ENCODE measurements around the gene RAB4B. TPM values are rescaled to one million over a fixed set of nuclear protein-coding genes. Genes with fewer than 3 reads are reported as not detected.

Gene RAB4B
- total RNA-seq, 1 experiment from 2014 or later: 10.1 TPM

- H3K27ac Mint-ChIP-seq (ENCODE audit: low read depth, unreplicated experiment): no peak overlapping the region
- DNase-seq (ENCODE audit: unreplicated experiment): no peak
- H3K27me3 Mint-ChIP-seq (ENCODE audit: insufficient read depth, unreplicated experiment): no peaks in the 10 kb centered on the region
- H3K4me3 Mint-ChIP-seq (ENCODE audit: unreplicated experiment): peak overlapping the region; percentile 29
- no peak for TF ChIP-seq CTCF (IDR thresholded peaks at IDR 0.05; ENCODE audit: unreplicated experiment)
- intact Hi-C loops (cut with micrococcal nuclease): no loop called here
- CTCF ChIA-PET: interaction anchor here (0.5 to 1.5 kb wide), 4 partner anchors 19 to 438 kb away, joined by 3 to 5 read pairs (median 4); partner anchors contain the start of gene RAB4B
- peaks cover 30% of the 10 kb centered on the region for H3K4me1 Mint-ChIP-seq (ENCODE audit: insufficient read depth, unreplicated experiment)
- no peaks in the 10 kb centered on the region for H3K9me3 Mint-ChIP-seq (ENCODE audit: unreplicated experiment)
- H3K36me3 Mint-ChIP-seq (ENCODE audit: insufficient read depth, unreplicated experiment): peaks cover 14% of the 10 kb centered on the region
- POLR2A ChIA-PET: interaction anchor here (0.7 to 3.5 kb wide), 9 partner anchors 10 to 425 kb away, joined by 3 to 57 read pairs (median 4); partner anchors contain the start of genes ACTMAP, COQ8B, ITPKC and RAB4B
- BruUV-seq (replicated peaks): no TSS peak
Measured at GRCh38 chr19:40797166-40797962, 19.3 kb downstream of the RAB4B start.

- Mint-ChIP-seq H3K27ac (ENCODE audit: low read depth, unreplicated experiment) (peak overlapping the region; percentile 93), H3K9me3 (ENCODE audit: unreplicated experiment) (no peaks in the 10 kb centered on the region), H3K4me3 (ENCODE audit: unreplicated experiment) (peak overlapping the region; percentile 86), H3K36me3 (ENCODE audit: insufficient read depth, unreplicated experiment) (peaks cover 20% of the 10 kb centered on the region), H3K4me1 (ENCODE audit: insufficient read depth, unreplicated experiment) (peaks cover 29% of the 10 kb centered on the region), H3K27me3 (ENCODE audit: insufficient read depth, unreplicated experiment) (no peaks in the 10 kb centered on the region)
- no peak for TF ChIP-seq CTCF (IDR thresholded peaks at IDR 0.05; ENCODE audit: unreplicated experiment)
- no TSS peak for BruUV-seq (replicated peaks)
- intact Hi-C loops (cut with micrococcal nuclease): loop anchor here (1.0 kb wide), 1 partner anchor 80 kb away; no protein-coding TSS in a partner anchor
- ChIA-PET CTCF (interaction anchor here (0.5 to 1.5 kb wide), 6 partner anchors 20 to 439 kb away, joined by 3 to 5 read pairs (median 4); partner anchors contain the start of gene RAB4B), POLR2A (interaction anchor here (0.7 to 3.5 kb wide), 22 partner anchors 10 to 424 kb away, joined by 3 to 57 read pairs (median 4); partner anchors contain the start of genes ACTMAP, COQ8B, ITPKC and RAB4B)
- DNase-seq (ENCODE audit: unreplicated experiment): peak; percentile 28
Measured at GRCh38 chr19:40797963-40798682, 20.1 kb downstream of the RAB4B start.

GRCh38 chr19:40798683-40799557 is 20.9 kb downstream of the RAB4B start, which contains the start of gene EGLN2:
TSS of gene EGLN2 (plus strand) at chr19:40799191. CDS start at chr19:40800573, 1,382 bp downstream.
- Mint-ChIP-seq H3K27me3 (ENCODE audit: insufficient read depth, unreplicated experiment) (no peaks in the 10 kb centered on the region), H3K36me3 (ENCODE audit: insufficient read depth, unreplicated experiment) (peaks cover 25% of the 10 kb centered on the region), H3K4me1 (ENCODE audit: insufficient read depth, unreplicated experiment) (peaks cover 34% of the 10 kb centered on the region), H3K4me3 (ENCODE audit: unreplicated experiment) (peak within 1 kb of the TSS; percentile 86), H3K9me3 (ENCODE audit: unreplicated experiment) (no peaks in the 10 kb centered on the region), H3K27ac (ENCODE audit: low read depth, unreplicated experiment) (peak within 1 kb of the TSS; percentile 93)
- no TSS peak for BruUV-seq (replicated peaks)
- ChIA-PET POLR2A (interaction anchor here (0.5 to 3.5 kb wide), 22 partner anchors 9 to 1058 kb away, joined by 3 to 57 read pairs (median 4); partner anchors contain the start of genes ACTMAP, COQ8B, ITPKC and RAB4B), CTCF (interaction anchor here (0.6 to 1.5 kb wide), 5 partner anchors 20 to 422 kb away, joined by 3 to 5 read pairs (median 4); partner anchors contain the start of gene RAB4B)
- intact Hi-C loops (cut with micrococcal nuclease): loop anchor here (1.0 kb wide), 1 partner anchor 81 kb away; no protein-coding TSS in a partner anchor
- no peak for TF ChIP-seq CTCF (IDR thresholded peaks at IDR 0.05; ENCODE audit: unreplicated experiment)
- DNase-seq (ENCODE audit: unreplicated experiment): peak; percentile 100

Data from MCF 10A (cell line).